Effector CD4-positive, alpha-beta T cell (primary cell): Measurements from ENCODE around the gene SLC8A2.

ENCODE experiments used
- DNase-seq: peaks from one replicate; pipeline ENCODE4 v3.0.0-alpha.2; 2020

SLC8A2 gene

GRCh38 chr19:47458672-47459071 lies 13.0 kb downstream of the SLC8A2 start:
- DNase-seq, result no peak

DNA sequence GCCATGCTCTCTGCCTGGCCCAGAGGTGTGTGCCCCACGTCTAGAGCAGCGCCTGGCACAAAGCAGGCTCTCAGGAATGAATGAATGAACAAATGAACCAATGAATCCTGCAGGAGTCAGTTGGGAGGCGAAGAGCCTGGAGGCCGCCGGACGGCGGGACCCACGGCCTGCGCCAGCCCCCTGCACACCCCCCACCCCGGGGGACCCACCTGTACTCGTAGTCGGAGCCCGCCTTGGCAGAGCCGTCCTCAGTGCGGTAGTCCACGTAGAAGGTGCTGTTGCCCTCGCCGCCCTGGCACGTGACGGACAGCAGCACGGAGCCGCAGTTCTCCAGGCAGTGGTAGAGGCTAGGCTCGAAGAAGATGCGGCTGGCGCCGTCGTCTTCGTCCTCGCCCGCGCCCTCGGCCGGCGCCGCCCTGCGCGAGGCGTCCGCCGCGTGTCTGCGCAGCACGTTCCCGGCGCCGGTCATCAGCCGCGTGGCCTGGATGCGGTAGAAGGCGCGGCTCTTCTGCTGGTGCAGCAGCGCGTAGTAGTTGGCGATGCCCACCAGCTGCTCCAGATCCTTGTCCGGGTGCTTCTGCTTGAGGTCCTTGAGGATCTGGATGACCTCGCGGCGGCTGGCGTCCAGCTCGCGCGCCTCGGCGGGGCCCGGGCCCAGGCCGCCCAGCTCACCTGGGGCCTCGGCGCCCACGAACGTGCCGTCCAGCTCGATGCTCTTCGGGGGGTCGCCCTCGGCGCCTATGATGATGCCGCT lies 14.8 kb downstream of the SLC8A2 start:
- no peak for DNase-seq

DNA sequence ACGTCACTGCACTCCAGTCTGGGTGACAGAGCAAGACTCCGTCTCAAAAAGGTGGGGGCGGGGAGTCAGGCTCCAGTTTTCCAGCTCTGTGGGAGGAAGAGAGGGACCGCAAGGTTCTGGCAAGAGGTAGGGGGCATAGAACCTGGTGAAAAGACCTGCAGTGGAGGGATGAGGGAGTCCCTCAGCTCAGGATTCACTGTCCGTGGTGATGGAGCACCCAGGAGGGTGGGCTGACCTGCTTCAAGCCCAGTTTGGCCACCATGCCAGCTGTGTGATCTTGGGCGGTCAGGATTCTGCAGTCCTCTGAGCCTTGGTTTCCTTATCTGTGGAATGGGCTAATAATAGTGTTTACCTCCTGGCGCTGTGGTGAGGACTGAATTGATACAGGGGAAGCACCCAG lies 21.2 kb downstream of the SLC8A2 start:
- DNase-seq, result no peak

DNA sequence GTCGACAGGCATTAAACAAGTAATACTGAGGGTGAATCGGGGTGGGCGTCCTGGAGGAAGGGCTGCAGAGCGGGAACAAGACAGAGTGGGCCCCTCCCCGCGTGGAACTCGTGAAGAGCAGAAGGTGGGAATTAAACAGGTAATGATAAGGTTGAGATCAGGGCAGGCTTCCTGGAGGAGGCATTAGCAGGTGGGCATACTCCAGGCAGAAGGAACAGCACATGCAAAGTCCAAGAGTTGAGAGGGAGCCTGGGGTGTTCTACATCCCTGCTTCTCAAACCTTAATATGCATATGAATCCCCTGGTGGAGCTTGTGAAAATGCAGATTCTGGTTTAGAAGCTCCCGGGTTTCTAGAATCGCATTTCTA lies 23.3 kb downstream of the SLC8A2 start:
- no peak for DNase-seq

GRCh38 chr19:47447470-47448359 lies 24.0 kb downstream of the SLC8A2 start:
- peak; percentile 39 for DNase-seq

GRCh38 chr19:47446534-47447469 lies 24.9 kb downstream of the SLC8A2 start:
- no peak for DNase-seq

- DNase-seq, result peak; percentile 58
Observed at GRCh38 chr19:47445937-47446402, 25.7 kb downstream of the SLC8A2 start.

DNA sequence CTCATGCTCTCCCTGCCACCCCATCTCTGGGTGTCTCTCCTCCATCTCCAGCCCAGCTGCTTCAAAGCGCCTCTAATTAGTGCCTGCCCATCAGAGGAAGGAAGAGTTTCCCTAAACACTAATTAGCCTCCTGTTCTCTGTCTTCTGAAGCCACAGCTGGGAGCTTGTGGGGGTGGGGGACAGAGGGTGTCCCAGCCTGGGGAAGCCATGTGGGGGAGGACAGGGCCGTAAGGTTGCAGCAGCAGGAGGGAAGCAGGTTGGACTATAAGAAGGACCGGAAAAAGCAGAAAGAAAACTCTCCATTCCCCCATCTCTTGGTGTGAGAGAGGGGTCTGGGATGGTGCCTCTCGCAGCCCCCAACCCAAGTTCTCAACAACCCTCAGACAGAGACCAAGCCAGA lies 26.2 kb downstream of the SLC8A2 start:
- DNase-seq, result no peak

- DNase-seq, result peak; percentile 33
Observed at GRCh38 chr19:47444388-47444821, 27.3 kb downstream of the SLC8A2 start.

GRCh38 chr19:47443331-47443730 lies 28.4 kb downstream of the SLC8A2 start:
- DNase-seq, result no peak

DNA sequence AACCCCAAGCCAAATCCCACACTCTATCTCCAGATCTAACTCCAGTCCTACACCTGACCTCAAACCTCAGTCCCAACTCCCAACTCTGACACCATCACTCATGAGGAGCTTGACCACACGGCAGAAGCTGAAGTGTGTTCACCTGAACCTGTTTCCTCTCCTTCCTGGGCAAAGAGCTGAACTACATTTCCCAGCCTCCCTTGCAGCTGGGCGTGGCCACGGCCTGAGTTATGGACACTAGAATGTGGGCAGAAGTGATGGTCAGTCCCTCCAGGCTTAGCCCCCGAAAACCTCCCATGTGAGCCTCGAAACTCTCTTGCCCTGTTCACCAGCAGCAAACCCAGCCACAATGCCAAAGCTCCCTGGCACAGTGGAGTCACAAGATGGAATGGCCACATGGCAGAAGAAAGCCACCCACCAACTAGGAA lies 32.9 kb downstream of the SLC8A2 start:
- DNase-seq, result no peak

GRCh38 chr19:47437500-47437899 lies 34.2 kb downstream of the SLC8A2 start:
- DNase-seq, result no peak

- peak; percentile 86 for DNase-seq
Observed at GRCh38 chr19:47436712-47437401, 34.8 kb downstream of the SLC8A2 start.

GRCh38 chr19:47435883-47436417 lies 35.7 kb downstream of the SLC8A2 start:
- DNase-seq, result no peak

- no peak for DNase-seq
Observed at GRCh38 chr19:47435196-47435595, 36.5 kb downstream of the SLC8A2 start.

DNA sequence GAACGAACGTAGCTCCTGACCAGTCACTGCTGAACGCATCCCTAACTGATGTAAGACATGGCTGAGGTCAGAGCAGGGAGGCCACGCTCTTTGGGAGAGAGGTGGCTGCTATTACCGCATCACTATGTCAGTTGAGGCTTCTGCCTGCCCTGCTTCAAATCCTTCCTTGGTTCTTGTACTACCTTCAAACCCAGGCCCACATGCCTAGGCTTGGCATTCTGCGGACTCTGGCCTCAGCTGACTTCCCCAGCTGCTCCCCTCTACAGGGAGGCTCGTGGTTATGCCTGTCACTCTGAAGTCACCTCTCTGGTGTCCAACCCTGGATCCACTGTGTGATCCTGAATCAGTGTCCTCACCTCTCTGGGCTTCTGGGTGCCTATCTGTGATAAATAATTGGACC lies 37.6 kb downstream of the SLC8A2 start:
- no peak for DNase-seq

- DNase-seq, result no peak
Observed at GRCh38 chr19:47433121-47433520, 38.6 kb downstream of the SLC8A2 start.

DNA sequence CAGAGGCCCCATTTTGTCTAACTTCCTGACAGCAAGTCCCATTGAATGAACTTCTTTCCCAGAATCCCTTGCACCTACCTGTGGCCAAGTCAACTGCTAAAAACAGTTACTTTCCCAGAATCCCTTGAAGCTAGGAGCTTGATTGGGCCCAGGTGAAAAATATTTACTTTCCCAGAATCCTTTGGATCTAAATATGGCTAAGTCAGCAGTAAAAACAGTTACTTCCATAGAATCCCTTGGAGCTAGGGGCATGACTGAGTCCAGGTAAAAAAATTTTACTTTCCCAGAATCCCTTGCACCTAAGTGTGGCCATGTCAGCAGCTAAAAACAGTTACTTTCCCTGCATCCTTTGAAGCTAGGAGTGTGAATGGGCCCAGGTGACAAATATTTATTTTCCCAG lies 39.2 kb downstream of the SLC8A2 start:
- DNase-seq, result no peak

GRCh38 chr19:47432091-47432490 lies 39.6 kb downstream of the SLC8A2 start:
- DNase-seq, result no peak

GRCh38 chr19:47430041-47430802 lies 41.5 kb downstream of the SLC8A2 start:
- no peak for DNase-seq
